B cell (primary cell): Measurements from ENCODE around the gene EEFSEC. TPM values are rescaled to one million over a fixed set of nuclear protein-coding genes. Genes with fewer than 3 reads are reported as not detected.
A peak's percentile ranks its signal among the peaks of the same experiment; 100 is the strongest.

Source experiments
- ATAC-seq: fragments of 200-7000 bp; cut with Tn5 transposase; one replicate; pipeline ENCODE4 v1.10.0; 2021; ENCODE audit warnings: low read depth, mild to moderate bottlenecking, moderate number of reproducible peaks, moderate library complexity
- CTCF ChIA-PET: fragments of 350-600 bp; sonication (Branson Sonifier 250); formaldehyde crosslinking; loops from one replicate; lab custom pipeline; 2021; ENCODE audit warnings: antibody characterized with exemption, inconsistent platforms; lab: Charles Lee
- POLR2A ChIA-PET: fragments of 350-600 bp; sonication (Branson Sonifier 250); formaldehyde crosslinking; loops from one replicate; lab custom pipeline; 2021; ENCODE audit warnings: antibody characterized with exemption; lab: Charles Lee
- DNase-seq: peaks from one replicate; pipeline ENCODE4 v3.0.0; 2013
- H2AFZ ChIP-seq: 2 replicates; pipeline ENCODE4 v1.6.1; 2012; ENCODE audit warnings: mild to moderate bottlenecking, low read depth, low read length; ENCODE audit not compliant: insufficient read depth, poor library complexity, severe bottlenecking
- H3K27ac ChIP-seq, 2 donors: 1 replicate in 1 of 2; 2 replicates in 1 of 2; pipeline ENCODE4 v1.5.1; 2012 to 2013; ENCODE audit warnings: low read length in 2 of 2, mild to moderate bottlenecking in 2 of 2, moderate library complexity in 1 of 2
- H3K27me3 ChIP-seq, 4 experiments: fragments of 200-600 bp in 1 of 4; sonication (generic) in 1 of 4; replicated peaks in 1 of 4; 1 replicate in 2 of 4; 2 replicates in 2 of 4; pipeline versions ENCODE4 v1.6.1 to v1.7.0; 2013 to 2016; ENCODE audit warnings: low read length in 3 of 4, mild to moderate bottlenecking in 2 of 4, mixed read lengths in 1 of 4, moderate library complexity in 1 of 4; ENCODE audit not compliant: insufficient read depth in 4 of 4, control insufficient read depth in 3 of 4; ENCODE audit errors: control extremely low read depth in 1 of 4
- H3K36me3 ChIP-seq, 2 experiments: replicated peaks in 1 of 2; 1 replicate in 1 of 2; 2 replicates in 1 of 2; pipeline versions ENCODE4 v1.6.1 to v1.7.1; 2013; ENCODE audit warnings: low read length in 1 of 2; ENCODE audit not compliant: insufficient read depth in 2 of 2, control insufficient read depth in 1 of 2; ENCODE audit errors: control extremely low read depth in 1 of 2, extremely low read depth in 1 of 2
- H3K4me1 ChIP-seq, 2 donors: fragments of 200-600 bp in 1 of 2; sonication (generic) in 1 of 2; 1 replicate in 1 of 2; 2 replicates in 1 of 2; pipeline versions ENCODE4 v1.5.1 to v1.6.1; 2013 to 2017; ENCODE audit warnings: low read length in 2 of 2; ENCODE audit not compliant: control insufficient read depth in 2 of 2, insufficient read depth in 2 of 2
- H3K4me2 ChIP-seq: replicated peaks from 2 replicates; pipeline ENCODE3; 2012; ENCODE audit warnings: mild to moderate bottlenecking, low read depth, low read length; ENCODE audit not compliant: poor library complexity, severe bottlenecking
- H3K4me3 ChIP-seq, 5 experiments: fragments of 200-600 bp in 1 of 5; sonication (generic) in 1 of 5; 1 replicate in 3 of 5; 2 replicates in 2 of 5; pipeline versions ENCODE4 v1.5.1 to v1.7.0; 2011 to 2016; ENCODE audit warnings: low read length in 4 of 5, mild to moderate bottlenecking in 4 of 5, low read depth in 2 of 5, control low read depth in 1 of 5, moderate library complexity in 1 of 5; ENCODE audit not compliant: insufficient read depth in 1 of 5; ENCODE audit errors: control extremely low read depth in 1 of 5, extremely low read depth in 1 of 5
- H3K79me2 ChIP-seq: fragments of 200-600 bp; sonication (generic); one replicate; pipeline ENCODE4 v1.6.0; 2016; ENCODE audit warnings: low read length; ENCODE audit not compliant: control insufficient read depth, insufficient read depth
- H3K9ac ChIP-seq: fragments of 200-600 bp; sonication (generic); 2 replicates; pipeline ENCODE4 v1.6.1; 2017; ENCODE audit warnings: mild to moderate bottlenecking, low read length, moderate library complexity
- H3K9me3 ChIP-seq, 3 donors: one replicate each; pipeline versions ENCODE4 v1.6.1 to v1.7.1; 2013; ENCODE audit warnings: low read length in 2 of 3; ENCODE audit not compliant: control insufficient read depth in 2 of 3, insufficient read depth in 1 of 3; ENCODE audit errors: control extremely low read depth in 1 of 3
- H4K20me1 ChIP-seq: 2 replicates; pipeline ENCODE4 v1.6.0; 2012; ENCODE audit warnings: mild to moderate bottlenecking, low read length; ENCODE audit not compliant: insufficient read depth, control insufficient read depth, poor library complexity, severe bottlenecking
- H3K27ac Mint-ChIP-seq: one replicate; pipeline ENCODE4 v1.8.0; 2021; ENCODE audit warnings: mixed read lengths
- H3K27me3 Mint-ChIP-seq: one replicate; pipeline ENCODE4 v1.8.0; 2021; ENCODE audit warnings: mixed read lengths
- H3K4me1 Mint-ChIP-seq: one replicate; pipeline ENCODE4 v1.8.0; 2021; ENCODE audit warnings: mixed read lengths
- H3K4me3 Mint-ChIP-seq: one replicate; pipeline ENCODE4 v1.8.0; 2021; ENCODE audit warnings: mixed read lengths
- H3K9me3 Mint-ChIP-seq: one replicate; pipeline ENCODE4 v1.8.0; 2022; ENCODE audit warnings: mixed read lengths; ENCODE audit not compliant: insufficient read depth
- EZH2 ChIP-seq: IDR thresholded peaks from 2 replicates; pipeline ENCODE4 v1.6.1; 2012; ENCODE audit warnings: borderline replicate concordance, low read depth, mild to moderate bottlenecking, moderate library complexity, low read length; ENCODE audit not compliant: insufficient read depth, poor library complexity, severe bottlenecking
- WGBS: methylation state at CpG from one replicate; pipeline ENCODE4 v1.1.5; 2013; ENCODE audit warnings: missing lambda C conversion rate; ENCODE audit not compliant: insufficient coverage; 5-methylcytosine and 5-hydroxymethylcytosine counted together
- intact Hi-C: fragments of 100-400 bp; cut with micrococcal nuclease; formaldehyde crosslinking; loops from one replicate; pipeline ENCODE4 v1.10.0; 2022
- polyA plus RNA-seq: library from polyadenylated mRNA; depleted of rRNA; stranded (reverse); fragments of >200 nt; gene quantifications from 2 replicates; pipeline ENCODE4 v1.2.3, GENCODE V29; 2012
- total RNA-seq, 2 donors: library from RNA; stranded (reverse); fragments of 120-200 nt in 1 of 2; gene quantifications; 1 replicate in 1 of 2; 2 replicates in 1 of 2; pipeline versions ENCODE4 v1.2.3 to v1.2.4, GENCODE V29; 2013 to 2022
- TF ChIP-seq, protein P1 (sequence below): fragments of 200-600 bp; IDR thresholded peaks from one replicate; pipeline ENCODE4 v1.8.0; 2022; ENCODE audit warnings: antibody characterized with exemption, mild to moderate bottlenecking

EEFSEC gene
- total and polyA plus RNA-seq, 2 donors (not counting 1 experiment from before 2014, with no cell fraction given), result 17.9 to 18.4 TPM

DNA sequence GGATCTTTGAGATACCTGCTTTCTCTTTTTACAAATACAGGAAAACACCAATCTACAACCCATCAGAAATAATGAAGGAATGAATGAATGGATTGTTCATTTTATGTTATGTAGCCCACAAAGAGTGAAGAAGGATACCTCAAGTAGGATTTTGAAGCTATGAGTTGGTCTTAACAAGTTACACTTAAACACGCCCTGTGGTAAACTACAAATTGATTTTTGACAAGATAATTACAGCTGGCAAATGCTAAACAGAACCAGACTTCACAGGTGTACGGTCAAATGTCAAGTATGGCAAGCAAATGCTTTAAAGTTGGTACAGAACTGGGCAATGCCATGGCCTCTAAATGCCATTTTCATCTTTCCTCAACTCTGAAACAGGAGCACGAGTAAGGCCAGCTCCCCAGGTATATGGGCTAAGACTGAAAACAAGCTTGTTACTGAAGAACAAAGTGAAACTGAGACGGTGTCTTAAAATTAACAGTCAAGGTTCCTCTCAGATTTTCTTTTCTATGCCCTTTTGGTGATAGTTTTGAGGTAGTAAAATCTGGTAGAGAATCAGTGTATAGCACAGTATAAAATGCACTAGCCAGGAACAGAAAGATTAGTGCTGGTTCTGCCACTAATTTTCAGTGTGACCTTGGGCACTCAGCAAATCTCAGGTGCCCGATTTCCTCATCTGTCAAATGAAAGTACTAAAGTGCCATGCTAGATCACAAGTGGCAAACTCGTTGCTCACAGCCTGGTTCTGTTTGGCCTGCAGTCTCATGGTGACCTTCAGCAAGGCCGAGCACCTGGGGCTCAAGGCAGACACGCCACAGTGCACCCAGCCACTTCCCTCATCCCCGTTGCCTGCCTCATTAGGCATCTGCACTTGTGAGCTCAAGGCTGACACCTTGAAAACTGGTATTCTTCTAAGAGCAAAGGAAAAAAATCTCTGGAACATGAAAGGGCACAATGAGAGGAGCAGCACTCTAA lies 39.2 kb upstream of the EEFSEC start:
- Histone ChIP-seq H3K36me3 (peaks cover 0 to 33% of the 10 kb centered on the region in 2 experiments), H4K20me1 (no peaks in the 10 kb centered on the region), H3K27ac (peak overlapping the region; percentile 38 to 68), H3K27me3 (no peaks in the 10 kb centered on the region), H3K9me3 (no peaks in the 10 kb centered on the region), H3K4me2 (peak overlapping the region; percentile 23), H2AFZ (peak overlapping the region; percentile 15), H3K4me1 (peaks cover 16 to 22% of the 10 kb centered on the region in 2 donors), H3K9ac (peak overlapping the region; percentile 26), H3K79me2 (peaks cover 40% of the 10 kb centered on the region), H3K4me3 (peak overlapping the region in 1 of 5 experiments; percentile 7)
- WGBS, result 67% methylated on average over 9 of the region's 9 CpGs
- DNase-seq, result peak; percentile 28
- POLR2A ChIA-PET, result interaction anchor here (1.0 kb wide), 1 partner anchor 8 kb away, joined by 3 read pairs; no protein-coding TSS in a partner anchor
- intact Hi-C loops, result no loop called here
- H3K27me3 Mint-ChIP-seq, result no peaks in the 10 kb centered on the region
- ATAC-seq, result peak; percentile 82
- CTCF ChIA-PET, result interaction anchor here (1.0 kb wide), 2 partner anchors 19 to 20 kb away, joined by 3 to 4 read pairs; no protein-coding TSS in a partner anchor
- peak overlapping the region; percentile 65 for H3K4me3 Mint-ChIP-seq
- peak overlapping the region; percentile 86 for H3K27ac Mint-ChIP-seq
- H3K9me3 Mint-ChIP-seq, result no peaks in the 10 kb centered on the region
- TF ChIP-seq, protein P1, sequence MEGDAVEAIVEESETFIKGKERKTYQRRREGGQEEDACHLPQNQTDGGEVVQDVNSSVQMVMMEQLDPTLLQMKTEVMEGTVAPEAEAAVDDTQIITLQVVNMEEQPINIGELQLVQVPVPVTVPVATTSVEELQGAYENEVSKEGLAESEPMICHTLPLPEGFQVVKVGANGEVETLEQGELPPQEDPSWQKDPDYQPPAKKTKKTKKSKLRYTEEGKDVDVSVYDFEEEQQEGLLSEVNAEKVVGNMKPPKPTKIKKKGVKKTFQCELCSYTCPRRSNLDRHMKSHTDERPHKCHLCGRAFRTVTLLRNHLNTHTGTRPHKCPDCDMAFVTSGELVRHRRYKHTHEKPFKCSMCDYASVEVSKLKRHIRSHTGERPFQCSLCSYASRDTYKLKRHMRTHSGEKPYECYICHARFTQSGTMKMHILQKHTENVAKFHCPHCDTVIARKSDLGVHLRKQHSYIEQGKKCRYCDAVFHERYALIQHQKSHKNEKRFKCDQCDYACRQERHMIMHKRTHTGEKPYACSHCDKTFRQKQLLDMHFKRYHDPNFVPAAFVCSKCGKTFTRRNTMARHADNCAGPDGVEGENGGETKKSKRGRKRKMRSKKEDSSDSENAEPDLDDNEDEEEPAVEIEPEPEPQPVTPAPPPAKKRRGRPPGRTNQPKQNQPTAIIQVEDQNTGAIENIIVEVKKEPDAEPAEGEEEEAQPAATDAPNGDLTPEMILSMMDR, result no peak
- no peak for TF ChIP-seq EZH2
- H3K4me1 Mint-ChIP-seq, result peaks cover 28% of the 10 kb centered on the region
